Measurements from ENCODE around the gene RABGGTB. TPM values are rescaled to one million over a fixed set of nuclear protein-coding genes. Genes with fewer than 3 reads are reported as not detected.
A peak's percentile ranks its signal among the peaks of the same experiment; 100 is the strongest.

The RABGGTB gene
- total and polyA plus RNA-seq, 9 of the 15 experiments (the other 6 are each of a cell fraction or from before 2014, with no cell fraction given) = 148 to 354 (median 206) TPM

DNA sequence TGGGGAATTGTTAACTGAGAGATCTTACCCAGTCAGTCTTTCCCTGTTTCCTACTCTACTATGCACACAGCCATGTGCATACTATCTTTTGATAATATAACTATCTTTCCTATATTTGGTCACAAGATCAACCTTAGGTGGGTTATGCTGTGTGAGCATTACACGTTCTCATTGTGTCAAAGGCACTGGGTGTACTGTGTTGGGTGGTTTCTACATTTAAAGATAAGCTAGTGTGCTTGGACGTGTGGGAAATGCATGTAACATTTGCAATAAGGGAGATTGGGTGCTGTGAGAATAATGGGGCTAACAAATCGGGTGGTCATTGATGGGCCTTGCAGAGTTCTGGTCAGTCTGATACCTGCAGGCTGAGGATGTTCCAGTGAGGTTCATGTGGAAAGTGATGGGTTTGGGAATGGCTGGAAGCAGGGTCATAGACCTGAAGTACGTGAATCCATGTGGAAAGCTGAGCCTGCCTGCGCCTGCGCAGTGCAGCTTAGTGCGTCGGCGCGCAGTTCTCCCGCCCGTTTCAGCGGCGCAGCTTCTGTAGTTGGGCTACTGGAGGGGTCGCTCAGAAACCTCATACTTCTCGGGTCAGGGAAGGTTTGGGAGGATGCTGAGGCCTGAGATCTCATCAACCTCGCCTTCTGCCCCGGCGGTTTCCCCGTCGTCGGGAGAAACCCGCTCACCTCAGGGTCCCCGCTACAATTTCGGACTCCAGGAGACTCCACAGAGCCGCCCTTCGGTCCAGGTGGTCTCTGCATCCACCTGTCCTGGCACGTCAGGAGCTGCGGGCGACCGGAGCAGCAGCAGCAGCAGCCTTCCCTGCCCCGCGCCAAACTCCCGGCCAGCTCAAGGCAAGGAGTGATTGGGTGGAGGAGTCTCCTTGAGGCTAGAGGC is 10.6 kb downstream of the RABGGTB start, which contains the start of gene MSH4 (continued):
- TF ChIP-seq MEIS2 (IDR thresholded peaks at IDR 0.05; ENCODE audit: partially characterized antibody) (peak; percentile 79), HMGN3 (IDR thresholded peaks at IDR 0.05; ENCODE audit: borderline replicate concordance, extremely low read depth, insufficient read length, low read depth, low read length) (peak; percentile 82), CHD1 (IDR thresholded peaks at IDR 0.05; ENCODE audit: low read length) (no peak), TEAD4 (IDR thresholded peaks at IDR 0.05; ENCODE audit: low read length) (0 out of 2 replicates have a peak, but pooled peaks have one; percentile 13), TEAD4 (CRISPR knock-in tag; IDR thresholded peaks at IDR 0.05; ENCODE audit: borderline replicate concordance) (no peak), JUN (IDR thresholded peaks at IDR 0.05; ENCODE audit: borderline replicate concordance, low read depth, low read length) (no peak), JUN (CRISPR knock-in tag; IDR thresholded peaks at IDR 0.05; ENCODE audit: borderline replicate concordance) (no peak), ZNF263 (CRISPR knock-in tag; IDR thresholded peaks at IDR 0.05; ENCODE audit: borderline replicate concordance) (no peak), POLR2B (IDR thresholded peaks at IDR 0.05; ENCODE audit: low read depth, partially characterized antibody) (peak; percentile 96), RFX7 (CRISPR knock-in tag; IDR thresholded peaks at IDR 0.05) (peak; percentile 83), HDAC1 (IDR thresholded peaks at IDR 0.05) (peak in 1 of 2 experiments; percentile 36; a peak in 1 of 4 replicates), TEAD1 (CRISPR knock-in tag; IDR thresholded peaks at IDR 0.05) (peak in 1 of 2 experiments; percentile 63; a peak in 1 of 4 replicates), SNRNP70 (optimal IDR thresholded peaks at IDR 0.05; ENCODE audit: low read depth, low read length) (peak; percentile 99), ZNF77 (CRISPR knock-in tag; IDR thresholded peaks at IDR 0.05) (peak; percentile 76; the same call in 1 of the 2 replicates)
- TF ChIP-seq, protein P1, sequence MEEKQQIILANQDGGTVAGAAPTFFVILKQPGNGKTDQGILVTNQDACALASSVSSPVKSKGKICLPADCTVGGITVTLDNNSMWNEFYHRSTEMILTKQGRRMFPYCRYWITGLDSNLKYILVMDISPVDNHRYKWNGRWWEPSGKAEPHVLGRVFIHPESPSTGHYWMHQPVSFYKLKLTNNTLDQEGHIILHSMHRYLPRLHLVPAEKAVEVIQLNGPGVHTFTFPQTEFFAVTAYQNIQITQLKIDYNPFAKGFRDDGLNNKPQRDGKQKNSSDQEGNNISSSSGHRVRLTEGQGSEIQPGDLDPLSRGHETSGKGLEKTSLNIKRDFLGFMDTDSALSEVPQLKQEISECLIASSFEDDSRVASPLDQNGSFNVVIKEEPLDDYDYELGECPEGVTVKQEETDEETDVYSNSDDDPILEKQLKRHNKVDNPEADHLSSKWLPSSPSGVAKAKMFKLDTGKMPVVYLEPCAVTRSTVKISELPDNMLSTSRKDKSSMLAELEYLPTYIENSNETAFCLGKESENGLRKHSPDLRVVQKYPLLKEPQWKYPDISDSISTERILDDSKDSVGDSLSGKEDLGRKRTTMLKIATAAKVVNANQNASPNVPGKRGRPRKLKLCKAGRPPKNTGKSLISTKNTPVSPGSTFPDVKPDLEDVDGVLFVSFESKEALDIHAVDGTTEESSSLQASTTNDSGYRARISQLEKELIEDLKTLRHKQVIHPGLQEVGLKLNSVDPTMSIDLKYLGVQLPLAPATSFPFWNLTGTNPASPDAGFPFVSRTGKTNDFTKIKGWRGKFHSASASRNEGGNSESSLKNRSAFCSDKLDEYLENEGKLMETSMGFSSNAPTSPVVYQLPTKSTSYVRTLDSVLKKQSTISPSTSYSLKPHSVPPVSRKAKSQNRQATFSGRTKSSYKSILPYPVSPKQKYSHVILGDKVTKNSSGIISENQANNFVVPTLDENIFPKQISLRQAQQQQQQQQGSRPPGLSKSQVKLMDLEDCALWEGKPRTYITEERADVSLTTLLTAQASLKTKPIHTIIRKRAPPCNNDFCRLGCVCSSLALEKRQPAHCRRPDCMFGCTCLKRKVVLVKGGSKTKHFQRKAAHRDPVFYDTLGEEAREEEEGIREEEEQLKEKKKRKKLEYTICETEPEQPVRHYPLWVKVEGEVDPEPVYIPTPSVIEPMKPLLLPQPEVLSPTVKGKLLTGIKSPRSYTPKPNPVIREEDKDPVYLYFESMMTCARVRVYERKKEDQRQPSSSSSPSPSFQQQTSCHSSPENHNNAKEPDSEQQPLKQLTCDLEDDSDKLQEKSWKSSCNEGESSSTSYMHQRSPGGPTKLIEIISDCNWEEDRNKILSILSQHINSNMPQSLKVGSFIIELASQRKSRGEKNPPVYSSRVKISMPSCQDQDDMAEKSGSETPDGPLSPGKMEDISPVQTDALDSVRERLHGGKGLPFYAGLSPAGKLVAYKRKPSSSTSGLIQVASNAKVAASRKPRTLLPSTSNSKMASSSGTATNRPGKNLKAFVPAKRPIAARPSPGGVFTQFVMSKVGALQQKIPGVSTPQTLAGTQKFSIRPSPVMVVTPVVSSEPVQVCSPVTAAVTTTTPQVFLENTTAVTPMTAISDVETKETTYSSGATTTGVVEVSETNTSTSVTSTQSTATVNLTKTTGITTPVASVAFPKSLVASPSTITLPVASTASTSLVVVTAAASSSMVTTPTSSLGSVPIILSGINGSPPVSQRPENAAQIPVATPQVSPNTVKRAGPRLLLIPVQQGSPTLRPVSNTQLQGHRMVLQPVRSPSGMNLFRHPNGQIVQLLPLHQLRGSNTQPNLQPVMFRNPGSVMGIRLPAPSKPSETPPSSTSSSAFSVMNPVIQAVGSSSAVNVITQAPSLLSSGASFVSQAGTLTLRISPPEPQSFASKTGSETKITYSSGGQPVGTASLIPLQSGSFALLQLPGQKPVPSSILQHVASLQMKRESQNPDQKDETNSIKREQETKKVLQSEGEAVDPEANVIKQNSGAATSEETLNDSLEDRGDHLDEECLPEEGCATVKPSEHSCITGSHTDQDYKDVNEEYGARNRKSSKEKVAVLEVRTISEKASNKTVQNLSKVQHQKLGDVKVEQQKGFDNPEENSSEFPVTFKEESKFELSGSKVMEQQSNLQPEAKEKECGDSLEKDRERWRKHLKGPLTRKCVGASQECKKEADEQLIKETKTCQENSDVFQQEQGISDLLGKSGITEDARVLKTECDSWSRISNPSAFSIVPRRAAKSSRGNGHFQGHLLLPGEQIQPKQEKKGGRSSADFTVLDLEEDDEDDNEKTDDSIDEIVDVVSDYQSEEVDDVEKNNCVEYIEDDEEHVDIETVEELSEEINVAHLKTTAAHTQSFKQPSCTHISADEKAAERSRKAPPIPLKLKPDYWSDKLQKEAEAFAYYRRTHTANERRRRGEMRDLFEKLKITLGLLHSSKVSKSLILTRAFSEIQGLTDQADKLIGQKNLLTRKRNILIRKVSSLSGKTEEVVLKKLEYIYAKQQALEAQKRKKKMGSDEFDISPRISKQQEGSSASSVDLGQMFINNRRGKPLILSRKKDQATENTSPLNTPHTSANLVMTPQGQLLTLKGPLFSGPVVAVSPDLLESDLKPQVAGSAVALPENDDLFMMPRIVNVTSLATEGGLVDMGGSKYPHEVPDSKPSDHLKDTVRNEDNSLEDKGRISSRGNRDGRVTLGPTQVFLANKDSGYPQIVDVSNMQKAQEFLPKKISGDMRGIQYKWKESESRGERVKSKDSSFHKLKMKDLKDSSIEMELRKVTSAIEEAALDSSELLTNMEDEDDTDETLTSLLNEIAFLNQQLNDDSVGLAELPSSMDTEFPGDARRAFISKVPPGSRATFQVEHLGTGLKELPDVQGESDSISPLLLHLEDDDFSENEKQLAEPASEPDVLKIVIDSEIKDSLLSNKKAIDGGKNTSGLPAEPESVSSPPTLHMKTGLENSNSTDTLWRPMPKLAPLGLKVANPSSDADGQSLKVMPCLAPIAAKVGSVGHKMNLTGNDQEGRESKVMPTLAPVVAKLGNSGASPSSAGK (IDR thresholded peaks at IDR 0.05) = peak; percentile 71; the same call in 1 of the 2 replicates

Data from K562 (cell line).